Stomach (tissue), 19 donors: ENCODE measurements around the gene KDR. TPM values are rescaled to one million over a fixed set of nuclear protein-coding genes. Genes with fewer than 3 reads are reported as not detected.

Experiments used
- DNase-seq, 2 donors: peaks; one replicate each; pipeline versions ENCODE4 v3.0.0 to v3.0.0-alpha.2; 2013 to 2019
- H3K27ac ChIP-seq, 5 donors: fragments of 200-600 bp in 4 of 5; sonication (generic) in 4 of 5; one replicate each; pipeline ENCODE4 v1.5.1; 2013 to 2019; ENCODE audit warnings: mild to moderate bottlenecking in 1 of 5, moderate library complexity in 1 of 5
- H3K27me3 ChIP-seq, 3 donors: fragments of 200-600 bp; sonication (generic); one replicate each; pipeline ENCODE4 v1.5.1; 2017 to 2019; ENCODE audit warnings: mixed run types in 1 of 3
- H3K36me3 ChIP-seq, 4 donors: fragments of 200-600 bp; sonication (generic); 1 replicate in 3 of 4; 2 replicates in 1 of 4; pipeline ENCODE4 v1.5.1; 2016 to 2019
- H3K4me1 ChIP-seq, 4 donors: fragments of 200-600 bp; sonication (generic); one replicate each; pipeline ENCODE4 v1.5.1; 2016 to 2019
- H3K4me3 ChIP-seq, 4 donors: fragments of 200-600 bp; sonication (generic) in 3 of 4; one replicate each; pipeline ENCODE4 v1.5.1; 2016 to 2019; ENCODE audit warnings: mild to moderate bottlenecking in 1 of 4
- H3K9me3 ChIP-seq, 4 donors: fragments of 200-600 bp; sonication (generic); one replicate each; pipeline ENCODE4 v1.5.1; 2016 to 2019
- EP300 ChIP-seq: sonication (generic); formaldehyde crosslinking; IDR thresholded peaks from one replicate; pipeline ENCODE4 v1.6.1; 2017; ENCODE audit warnings: antibody characterized with exemption
- POLR2A ChIP-seq, 4 donors: fragments of 450-650 bp; IDR thresholded peaks; one replicate each; pipeline ENCODE4 v1.6.1; 2016; ENCODE audit warnings: antibody characterized with exemption in 4 of 4, control low read depth in 2 of 4, mild to moderate bottlenecking in 1 of 4, moderate library complexity in 1 of 4
- POLR2AphosphoS5 ChIP-seq, 3 donors: sonication (generic); formaldehyde crosslinking; IDR thresholded peaks; one replicate each; pipeline ENCODE4 v1.6.1; 2016; ENCODE audit warnings: antibody characterized with exemption in 3 of 3
- WGBS, 5 donors: extraction: QIAGEN DNeasy Blood & Tissue Kit in 3 of 5; methylation state at CpG; one replicate each; pipeline versions ENCODE4 v1.1.5 to v1.1.7; 2013 to 2018; 5-methylcytosine and 5-hydroxymethylcytosine counted together
- intact Hi-C: fragments of 100-400 bp; cut with DNase I; formaldehyde crosslinking; loops from one replicate; pipeline ENCODE4 v1.15.1; 2023; ENCODE audit warnings: low total_unique reads
- long read RNA-seq, 10 donors: transcript quantifications; one replicate each; lab custom pipeline, GENCODE V29; 2026
- polyA plus RNA-seq, 3 donors: library from polyadenylated mRNA; stranded (reverse); fragments of 200-250 nt; gene quantifications; one replicate each; pipeline ENCODE4 v1.2.3, GENCODE V29; 2013
- total RNA-seq, 5 donors: library from RNA; depleted of rRNA; stranded (reverse); fragments of >200 nt; gene quantifications; one replicate each; pipeline versions ENCODE4 v1.1.0 to v1.2.3, GENCODE V29; 2014 to 2016
- TF ChIP-seq, protein P1 (sequence below), 7 experiments: fragments of 450-650 bp in 4 of 7; fragments of 200-600 bp in 3 of 7; sonication (generic) in 3 of 7; IDR thresholded peaks; one replicate each; pipeline ENCODE4 v1.5.1; 2016 to 2019; ENCODE audit warnings: antibody characterized with exemption in 7 of 7, control low read depth in 2 of 7, mild to moderate bottlenecking in 1 of 7
- donor health status: healthy with polysubstance abuse.
- donor health status: Bipolar disorder and iron deficiency.
- donor health status: healthy.

KDR gene
- total RNA-seq (10 to 100 TPM in 3 of 5 donors, 1 to 10 TPM in 2; 8.0 to 32.3 (median 17.1) TPM), polyA plus RNA-seq (1 to 10 TPM; 1.1 to 1.7 (median 1.7) TPM)
- long read RNA-seq, donor 1, partial matches to known transcripts, result 0 of 1 reads
- long read RNA-seq, donor 1, other reads (novel, unspliced or antisense), result 0 of 1 reads
- long read RNA-seq, donor 2, partial matches to known transcripts, result 8 of 9 reads
- long read RNA-seq, donor 2, other reads (novel, unspliced or antisense), result 0 of 9 reads
- long read RNA-seq, donor 3, result 0 reads
- long read RNA-seq, donor 4, result 0 reads
- long read RNA-seq, donor 5, full-length matches to known transcripts, result 1 of 1 reads
- long read RNA-seq, donor 5, partial matches to known transcripts, result 0 of 1 reads
- long read RNA-seq, donor 5, other reads (novel, unspliced or antisense), result 0 of 1 reads
- long read RNA-seq, donor 6, result 0 reads
- long read RNA-seq, donor 7, result 0 reads
- long read RNA-seq, donor 8, result 0 reads
- long read RNA-seq, donor 9, full-length matches to known transcripts, result 2 of 2 reads
- long read RNA-seq, donor 9, partial matches to known transcripts, result 0 of 2 reads
- long read RNA-seq, donor 9, other reads (novel, unspliced or antisense), result 0 of 2 reads
- long read RNA-seq, donor 10, result 0 reads

GRCh38 chr4:55125087-55125721 lies at the start of gene KDR:
TSS of gene KDR (minus strand) at chr4:55125595. CDS start at chr4:55125293, 302 bp downstream.
- Histone ChIP-seq H3K4me3 (peak within 1 kb of the TSS; percentile 46 to 64 (median 54)), H3K27ac (peak within 1 kb of the TSS in 4 of 5 donors; percentile 14 to 40 (median 32))
- 0 to 2% (median 2%) methylated on average over 9 to 57 of the region's 57 CpGs for WGBS, 5 donors

GRCh38 chr4:55173580-55173979 lies 48.2 kb upstream of the KDR start:
- TF ChIP-seq POLR2A (IDR thresholded peaks at IDR 0.05) (no peak), POLR2AphosphoS5 (IDR thresholded peaks at IDR 0.05) (no peak), EP300 (no peak)
- TF ChIP-seq, protein P1, sequence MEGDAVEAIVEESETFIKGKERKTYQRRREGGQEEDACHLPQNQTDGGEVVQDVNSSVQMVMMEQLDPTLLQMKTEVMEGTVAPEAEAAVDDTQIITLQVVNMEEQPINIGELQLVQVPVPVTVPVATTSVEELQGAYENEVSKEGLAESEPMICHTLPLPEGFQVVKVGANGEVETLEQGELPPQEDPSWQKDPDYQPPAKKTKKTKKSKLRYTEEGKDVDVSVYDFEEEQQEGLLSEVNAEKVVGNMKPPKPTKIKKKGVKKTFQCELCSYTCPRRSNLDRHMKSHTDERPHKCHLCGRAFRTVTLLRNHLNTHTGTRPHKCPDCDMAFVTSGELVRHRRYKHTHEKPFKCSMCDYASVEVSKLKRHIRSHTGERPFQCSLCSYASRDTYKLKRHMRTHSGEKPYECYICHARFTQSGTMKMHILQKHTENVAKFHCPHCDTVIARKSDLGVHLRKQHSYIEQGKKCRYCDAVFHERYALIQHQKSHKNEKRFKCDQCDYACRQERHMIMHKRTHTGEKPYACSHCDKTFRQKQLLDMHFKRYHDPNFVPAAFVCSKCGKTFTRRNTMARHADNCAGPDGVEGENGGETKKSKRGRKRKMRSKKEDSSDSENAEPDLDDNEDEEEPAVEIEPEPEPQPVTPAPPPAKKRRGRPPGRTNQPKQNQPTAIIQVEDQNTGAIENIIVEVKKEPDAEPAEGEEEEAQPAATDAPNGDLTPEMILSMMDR (IDR thresholded peaks at IDR 0.05), result no peak
- Histone ChIP-seq H3K27ac (peak overlapping the region in 1 of 5 donors; percentile 43), H3K4me3 (no peak overlapping the region), H3K4me1 (no peaks in the 10 kb centered on the region), H3K27me3 (no peaks in the 10 kb centered on the region), H3K36me3 (no peaks in the 10 kb centered on the region), H3K9me3 (no peaks in the 10 kb centered on the region)
- WGBS, 5 donors, result 21 to 55% (median 45%) methylated on average over 1 of the region's 1 CpG
- intact Hi-C loops, result no loop called here
- no peak for DNase-seq

More at GRCh38 chr4:55125087-55125721, at the start of gene KDR:
- Histone ChIP-seq H3K36me3 (no peaks in the 10 kb centered on the region), H3K9me3 (no peaks in the 10 kb centered on the region), H3K27me3 (peaks cover 0 to 23% (median 13%) of the 10 kb centered on the region in 3 donors), H3K4me1 (peaks cover 8 to 26% (median 17%) of the 10 kb centered on the region in 4 donors)
- peak; percentile 46 to 69 for DNase-seq
- intact Hi-C loops, result no loop called here
- TF ChIP-seq, protein P1 (IDR thresholded peaks at IDR 0.05), result no peak
- peak in 2 of 3 donors; percentile 71 to 74 for TF ChIP-seq POLR2AphosphoS5 (IDR thresholded peaks at IDR 0.05)

GRCh38 chr4:55172694-55173287 lies 47.4 kb upstream of the KDR start:
- no peaks in the 10 kb centered on the region for H3K36me3 ChIP-seq
- intact Hi-C loops, result no loop called here
- H3K4me1 ChIP-seq, result no peaks in the 10 kb centered on the region
- no peaks in the 10 kb centered on the region for H3K9me3 ChIP-seq
- no peaks in the 10 kb centered on the region for H3K27me3 ChIP-seq
- 66 to 76% (median 69%) methylated on average over 4 of the region's 4 CpGs for WGBS, 5 donors
- peak overlapping the region in 3 of 5 donors; percentile 39 to 44 (median 43) for H3K27ac ChIP-seq
- H3K4me3 ChIP-seq, result no peak overlapping the region
- TF ChIP-seq, protein P1 (IDR thresholded peaks at IDR 0.05), result no peak
- TF ChIP-seq POLR2A (IDR thresholded peaks at IDR 0.05) (no peak), EP300 (no peak), POLR2AphosphoS5 (IDR thresholded peaks at IDR 0.05) (no peak)
- DNase-seq, result peak in 1 of 2 donors; percentile 26

GRCh38 chr4:55170462-55170861 lies 45.1 kb upstream of the KDR start:
- H3K4me1 ChIP-seq, result no peaks in the 10 kb centered on the region
- intact Hi-C loops, result no loop called here
- H3K9me3 ChIP-seq, result no peaks in the 10 kb centered on the region
- H3K27ac ChIP-seq, result no peak overlapping the region
- H3K36me3 ChIP-seq, result no peaks in the 10 kb centered on the region
- TF ChIP-seq POLR2AphosphoS5 (IDR thresholded peaks at IDR 0.05), result no peak
- no peak for TF ChIP-seq POLR2A (IDR thresholded peaks at IDR 0.05)
- TF ChIP-seq, protein P1 (IDR thresholded peaks at IDR 0.05), result no peak
- TF ChIP-seq EP300, result no peak
- DNase-seq, result no peak
- H3K4me3 ChIP-seq, result no peak overlapping the region
- no peaks in the 10 kb centered on the region for H3K27me3 ChIP-seq
- 54 to 66% (median 61%) methylated on average over 6 of the region's 6 CpGs for WGBS, 5 donors
